Stimulated activated effector memory CD8-positive, alpha-beta T cell treated with anti-CD3 and anti-CD28 coated beads, Interleukin-12 subunit alpha, Interleukin-12 subunit beta, amount 100 ng/mL, for 72 hours (primary cell): Measurements from ENCODE around the gene VDAC1.
"Not testable (repeated sequence)": the region's sequence is repeated elsewhere in the genome, so short reads cannot be mapped to it uniquely, and the experiment has no call there.

Source experiments
- ATAC-seq: fragments of 150-1000 bp; cut with Tn5 transposase; 2 replicates; pipeline ENCODE4 v1.10.0; 2021
- DNase-seq, 2 donors: peaks; one replicate each; pipeline ENCODE4 v3.0.0; 2021 to 2022; ENCODE audit warnings: low spot score in 2 of 2
- H3K27ac Mint-ChIP-seq: one replicate; pipeline ENCODE4 v1.8.0; 2022; ENCODE audit warnings: mild to moderate bottlenecking, mixed read lengths
- H3K36me3 Mint-ChIP-seq: one replicate; pipeline ENCODE4 v1.8.0; 2022; ENCODE audit warnings: mild to moderate bottlenecking, mixed read lengths
- H3K4me1 Mint-ChIP-seq: one replicate; pipeline ENCODE4 v1.8.0; 2022; ENCODE audit warnings: mixed read lengths
- H3K4me3 Mint-ChIP-seq: one replicate; pipeline ENCODE4 v1.8.0; 2022; ENCODE audit warnings: mild to moderate bottlenecking, mixed read lengths
- H3K9me3 Mint-ChIP-seq: one replicate; pipeline ENCODE4 v1.8.0; 2022; ENCODE audit warnings: mixed read lengths

VDAC1 gene

DNA sequence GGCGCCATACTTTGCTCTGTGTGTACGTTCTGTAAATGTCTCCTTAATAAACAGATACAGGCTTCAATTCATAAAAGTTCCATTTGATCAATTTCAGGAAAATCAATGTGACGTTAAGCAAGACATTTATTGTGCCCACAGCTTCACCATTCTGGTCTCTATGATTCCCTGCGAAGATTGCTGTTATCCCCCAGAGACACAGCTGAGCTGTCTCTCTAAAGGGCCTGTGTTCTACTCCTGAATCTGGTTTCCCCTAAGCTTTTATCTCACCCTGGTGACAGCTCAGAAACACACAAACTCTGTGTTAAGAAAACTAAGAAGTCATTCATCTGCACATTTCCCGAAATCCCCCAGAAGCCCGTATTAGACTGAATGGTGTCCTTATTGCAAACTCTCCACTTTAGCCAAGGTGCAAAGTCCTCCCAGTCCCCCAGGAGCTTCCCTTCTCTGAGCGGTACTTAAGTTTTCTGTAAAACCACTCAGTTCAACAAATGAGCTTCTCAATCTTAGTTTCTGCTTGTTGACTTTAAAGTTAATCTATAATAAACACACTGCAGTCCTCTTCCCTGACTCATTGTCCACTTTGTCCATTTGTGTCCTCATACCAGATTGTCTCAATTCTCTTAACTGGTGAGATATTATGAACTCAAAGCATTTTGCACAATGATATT is 35.0 kb downstream of the VDAC1 start:
- H3K9me3 Mint-ChIP-seq, result no peaks in the 10 kb centered on the region
- no peak for DNase-seq

DNA sequence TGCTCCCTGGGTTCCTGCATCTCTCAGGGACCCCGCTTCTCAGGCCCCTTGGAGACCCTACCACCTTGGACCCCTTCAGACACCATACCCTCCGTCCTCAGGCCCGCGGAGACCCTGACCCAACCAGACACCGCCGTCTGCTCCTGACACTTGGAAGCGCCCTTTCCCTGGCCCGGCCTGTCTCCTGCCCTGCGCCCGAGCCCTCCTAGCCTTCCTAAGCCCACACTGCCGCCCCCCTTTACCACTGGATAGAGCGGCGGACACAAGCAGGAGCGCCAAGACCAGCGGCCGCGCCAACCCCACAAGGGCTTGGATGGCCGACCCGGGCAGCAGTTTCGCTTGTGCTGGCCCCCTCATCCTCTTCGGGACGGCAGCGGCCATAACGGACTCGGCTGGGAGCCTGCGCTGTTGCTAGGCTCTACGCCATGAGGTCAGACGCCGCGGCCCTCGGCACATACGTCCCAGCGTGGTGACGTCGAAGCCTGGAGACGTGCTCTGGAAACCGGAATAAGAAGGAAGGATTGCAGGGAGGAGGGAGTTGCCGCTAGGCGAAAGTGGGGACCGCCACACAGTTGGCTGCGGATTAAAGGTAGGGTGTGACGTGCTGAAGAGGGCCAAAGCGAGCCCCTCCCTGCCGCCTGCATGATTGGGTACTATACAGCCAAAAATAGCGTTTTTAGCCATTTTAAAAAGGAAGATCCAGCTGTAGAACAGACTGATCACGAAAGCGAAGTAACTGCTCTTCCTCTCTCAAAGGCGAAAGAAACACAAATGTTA is 36.4 kb downstream of the VDAC1 start, which contains the start of gene C5orf15:
C5orf15 (minus strand) TSS at position 422 of the 777 bp plus-strand sequence; CDS start at position 381, 41 bp downstream.
- DNase-seq (peak; percentile 77 to 93), ATAC-seq (peak; percentile 99)
- Mint-ChIP-seq H3K9me3 (no peaks in the 10 kb centered on the region), H3K4me1 (peaks cover 46% of the 10 kb centered on the region), H3K36me3 (peaks cover 58% of the 10 kb centered on the region), H3K4me3 (peak within 1 kb of the TSS; percentile 99), H3K27ac (peak within 1 kb of the TSS; percentile 99)

More for the DNA sequence above, 35.0 kb downstream of the VDAC1 start:
- peaks cover 72% of the 10 kb centered on the region for H3K36me3 Mint-ChIP-seq
- H3K4me3 Mint-ChIP-seq, result peak overlapping the region; percentile 99
- peaks cover 34% of the 10 kb centered on the region for H3K4me1 Mint-ChIP-seq
- ATAC-seq, result no peak
- peak overlapping the region; percentile 99 for H3K27ac Mint-ChIP-seq

DNA sequence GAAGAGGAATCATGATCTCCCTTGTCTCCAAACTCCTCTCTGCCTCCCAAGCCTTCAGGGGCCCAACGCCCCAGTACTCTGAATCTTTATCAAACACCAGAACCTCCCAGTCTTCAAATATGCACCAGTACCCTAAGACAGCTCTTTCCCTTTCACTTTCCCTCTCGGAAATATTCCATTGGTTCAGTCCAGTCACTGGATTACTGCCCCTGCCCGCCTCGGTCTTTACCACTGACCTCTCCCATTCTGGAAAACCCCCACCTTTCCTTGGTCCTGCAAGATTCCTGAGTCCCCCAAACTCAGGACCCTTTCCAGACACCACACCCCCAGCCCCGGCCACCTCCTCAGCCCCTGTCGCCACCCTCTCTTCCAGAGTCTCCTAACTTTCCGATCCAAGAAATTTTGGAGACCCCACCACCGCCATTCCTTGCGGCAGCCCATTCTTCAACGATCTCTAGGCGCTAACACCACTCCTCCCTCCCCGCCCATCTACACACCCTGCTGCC is 37.0 kb downstream of the VDAC1 start:
- no peaks in the 10 kb centered on the region for H3K9me3 Mint-ChIP-seq
- H3K4me3 Mint-ChIP-seq, result peak overlapping the region; percentile 99
- DNase-seq, result peak in 1 of 2 donors; percentile 8
- peaks cover 52% of the 10 kb centered on the region for H3K4me1 Mint-ChIP-seq
- peak; percentile 42 for ATAC-seq
- H3K27ac Mint-ChIP-seq, result peak overlapping the region; percentile 99
- H3K36me3 Mint-ChIP-seq, result peaks cover 51% of the 10 kb centered on the region

GRCh38 chr5:133967124-133967523 is 37.7 kb downstream of the VDAC1 start:
- Mint-ChIP-seq H3K4me1 (peaks cover 58% of the 10 kb centered on the region), H3K36me3 (peaks cover 45% of the 10 kb centered on the region), H3K27ac (peak overlapping the region; percentile 99), H3K4me3 (peak overlapping the region; percentile 99), H3K9me3 (no peaks in the 10 kb centered on the region)
- DNase-seq (no peak), ATAC-seq (no peak)

GRCh38 chr5:133966090-133966489 is 38.7 kb downstream of the VDAC1 start:
- Mint-ChIP-seq H3K9me3 (no peaks in the 10 kb centered on the region), H3K36me3 (peaks cover 35% of the 10 kb centered on the region), H3K4me1 (peaks cover 60% of the 10 kb centered on the region), H3K27ac (no peak overlapping the region), H3K4me3 (no peak overlapping the region)
- no peak for ATAC-seq
- DNase-seq, result no peak

- H3K4me3 Mint-ChIP-seq, result peak overlapping the region; percentile 13
- peaks cover 31% of the 10 kb centered on the region for H3K36me3 Mint-ChIP-seq
- ATAC-seq, result no peak
- H3K4me1 Mint-ChIP-seq, result peaks cover 60% of the 10 kb centered on the region
- DNase-seq, result no peak
- H3K9me3 Mint-ChIP-seq, result no peaks in the 10 kb centered on the region
- peak overlapping the region; percentile 59 for H3K27ac Mint-ChIP-seq
Measured at GRCh38 chr5:133963493-133964128, 41.2 kb downstream of the VDAC1 start.

DNA sequence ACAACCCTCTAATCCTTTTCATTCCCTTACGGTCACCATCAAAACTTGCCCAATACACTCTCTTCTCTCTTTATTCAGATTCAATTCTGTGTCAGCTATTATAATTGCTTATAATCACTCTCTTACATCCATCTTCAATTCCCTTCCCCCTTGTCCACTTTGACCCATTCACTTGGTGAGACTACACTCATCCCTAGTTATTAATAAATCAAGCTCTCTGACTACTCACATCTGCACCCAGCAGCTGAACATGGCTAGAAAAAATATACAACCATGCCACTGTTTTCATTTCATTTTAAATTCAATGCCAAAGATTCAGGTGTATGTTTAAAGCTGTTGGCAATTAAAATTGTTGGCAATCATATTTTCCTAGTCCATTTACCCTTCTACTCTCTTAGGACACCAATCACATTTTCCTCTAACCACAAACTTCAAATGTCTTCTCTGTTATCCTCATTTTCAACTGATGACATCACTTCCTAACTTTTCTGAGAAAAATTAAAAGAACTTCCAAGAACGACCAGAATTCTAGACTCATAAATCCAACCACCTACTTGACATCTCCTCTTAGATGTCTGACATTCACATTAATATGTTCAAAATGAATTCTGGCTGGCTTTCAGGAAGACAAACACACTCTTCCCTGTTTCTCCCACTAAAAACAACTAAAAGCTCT is 41.8 kb downstream of the VDAC1 start:
- Mint-ChIP-seq H3K9me3 (no peaks in the 10 kb centered on the region), H3K4me3 (peak overlapping the region; percentile 13), H3K4me1 (peaks cover 54% of the 10 kb centered on the region), H3K36me3 (peaks cover 31% of the 10 kb centered on the region), H3K27ac (peak overlapping the region; percentile 59)
- ATAC-seq (no peak), DNase-seq (no peak)

- Mint-ChIP-seq H3K4me1 (peaks cover 55% of the 10 kb centered on the region), H3K9me3 (no peaks in the 10 kb centered on the region), H3K36me3 (peaks cover 32% of the 10 kb centered on the region), H3K27ac (peak overlapping the region; percentile 59), H3K4me3 (peak overlapping the region; percentile 13)
- ATAC-seq, result no peak
- no peak for DNase-seq
Measured at GRCh38 chr5:133962131-133962530, 42.6 kb downstream of the VDAC1 start.

- Mint-ChIP-seq H3K36me3 (peaks cover 57% of the 10 kb centered on the region), H3K9me3 (no peaks in the 10 kb centered on the region), H3K4me1 (peaks cover 44% of the 10 kb centered on the region), H3K27ac (peak overlapping the region; percentile 68), H3K4me3 (no peak overlapping the region)
- ATAC-seq, result no peak
- DNase-seq, result no peak
Measured at GRCh38 chr5:133959643-133960042, 45.1 kb downstream of the VDAC1 start.

- no peak for DNase-seq
- peak overlapping the region; percentile 60 for H3K27ac Mint-ChIP-seq
- H3K4me3 Mint-ChIP-seq, result no peak overlapping the region
- peaks cover 26% of the 10 kb centered on the region for H3K4me1 Mint-ChIP-seq
- no peak for ATAC-seq
- no peaks in the 10 kb centered on the region for H3K9me3 Mint-ChIP-seq
- H3K36me3 Mint-ChIP-seq, result peaks cover 68% of the 10 kb centered on the region
Measured at GRCh38 chr5:133957591-133957990, 47.2 kb downstream of the VDAC1 start.

DNA sequence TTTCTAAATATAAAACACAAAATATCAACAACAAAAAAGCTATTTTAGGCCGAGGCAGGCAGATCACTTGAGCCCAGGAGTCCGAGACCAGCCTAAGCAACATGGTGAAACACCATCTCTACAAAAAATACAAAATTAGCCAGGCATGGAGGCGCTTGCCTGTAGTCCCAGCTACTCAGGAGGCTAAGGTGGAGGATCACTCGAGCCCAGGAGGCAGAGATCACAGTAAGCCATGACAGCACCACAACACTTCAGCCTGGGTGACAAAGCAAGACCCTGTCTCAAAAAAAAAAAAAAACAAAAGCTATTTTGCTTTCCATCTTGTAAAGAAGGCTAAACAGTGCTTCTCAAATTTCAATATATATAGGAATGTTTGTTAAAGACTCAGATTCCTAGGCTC is 47.7 kb downstream of the VDAC1 start:
- ATAC-seq (no peak), DNase-seq (no peak)

DNA sequence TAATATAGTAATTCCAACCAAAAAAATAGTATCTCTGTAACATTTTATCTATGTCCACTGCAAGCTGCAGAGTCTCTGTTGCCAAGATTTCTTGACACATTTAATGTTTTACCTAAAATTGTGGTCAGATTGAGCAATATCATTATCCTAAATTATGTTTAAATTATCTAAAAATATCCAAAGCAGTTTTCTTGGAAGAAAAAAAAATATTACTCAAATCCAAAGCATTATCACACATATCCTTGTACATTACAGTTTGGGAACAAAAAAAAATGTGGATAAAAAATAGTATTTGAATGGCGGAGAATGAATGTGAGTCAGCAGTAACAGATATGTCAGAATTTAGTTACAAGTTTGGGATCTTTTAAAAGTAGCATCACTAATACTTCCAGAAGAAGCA is 48.6 kb downstream of the VDAC1 start:
- not testable (repeated sequence) for DNase-seq, H3K27ac Mint-ChIP-seq, H3K9me3 Mint-ChIP-seq, ATAC-seq, H3K4me3 Mint-ChIP-seq
- peaks cover 20% of the 10 kb centered on the region for H3K4me1 Mint-ChIP-seq
- H3K36me3 Mint-ChIP-seq, result peaks cover 68% of the 10 kb centered on the region

More for the DNA sequence above, 47.7 kb downstream of the VDAC1 start:
- Mint-ChIP-seq H3K27ac (peak overlapping the region; percentile 60), H3K4me3 (no peak overlapping the region), H3K36me3 (peaks cover 68% of the 10 kb centered on the region), H3K9me3 (no peaks in the 10 kb centered on the region), H3K4me1 (peaks cover 21% of the 10 kb centered on the region)

DNA sequence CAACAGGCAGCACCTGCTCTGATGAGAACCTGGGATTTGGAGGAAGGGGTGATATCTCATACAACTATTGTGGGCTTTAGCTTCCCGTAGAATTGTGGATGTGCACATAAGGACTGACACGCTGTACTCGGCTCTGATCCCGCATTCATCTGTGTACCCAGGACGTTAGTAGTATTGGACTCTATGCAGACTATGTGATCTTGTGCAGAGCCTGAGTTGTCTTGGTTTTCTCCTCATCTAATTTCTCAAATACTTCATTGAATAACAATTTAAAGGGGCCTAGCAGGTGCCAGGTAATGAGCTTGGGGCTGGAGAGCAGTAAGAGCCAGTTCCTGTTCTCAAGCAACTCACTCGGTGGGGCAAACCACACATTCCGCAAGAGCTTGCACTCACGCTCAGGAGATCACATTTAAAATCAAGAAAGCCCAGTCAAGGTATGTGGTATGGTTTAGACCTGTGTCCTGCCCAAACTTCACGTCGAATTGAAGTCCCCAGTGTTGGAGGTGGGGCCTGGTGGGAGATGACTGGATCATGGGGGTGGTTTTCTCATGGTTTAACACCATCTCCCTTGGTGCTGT is 51.1 kb downstream of the VDAC1 start:
- Mint-ChIP-seq H3K36me3 (peaks cover 51% of the 10 kb centered on the region), H3K9me3 (no peaks in the 10 kb centered on the region), H3K4me3 (no peak overlapping the region), H3K27ac (no peak overlapping the region), H3K4me1 (peaks cover 9% of the 10 kb centered on the region)
- ATAC-seq (no peak), DNase-seq (no peak)

DNA sequence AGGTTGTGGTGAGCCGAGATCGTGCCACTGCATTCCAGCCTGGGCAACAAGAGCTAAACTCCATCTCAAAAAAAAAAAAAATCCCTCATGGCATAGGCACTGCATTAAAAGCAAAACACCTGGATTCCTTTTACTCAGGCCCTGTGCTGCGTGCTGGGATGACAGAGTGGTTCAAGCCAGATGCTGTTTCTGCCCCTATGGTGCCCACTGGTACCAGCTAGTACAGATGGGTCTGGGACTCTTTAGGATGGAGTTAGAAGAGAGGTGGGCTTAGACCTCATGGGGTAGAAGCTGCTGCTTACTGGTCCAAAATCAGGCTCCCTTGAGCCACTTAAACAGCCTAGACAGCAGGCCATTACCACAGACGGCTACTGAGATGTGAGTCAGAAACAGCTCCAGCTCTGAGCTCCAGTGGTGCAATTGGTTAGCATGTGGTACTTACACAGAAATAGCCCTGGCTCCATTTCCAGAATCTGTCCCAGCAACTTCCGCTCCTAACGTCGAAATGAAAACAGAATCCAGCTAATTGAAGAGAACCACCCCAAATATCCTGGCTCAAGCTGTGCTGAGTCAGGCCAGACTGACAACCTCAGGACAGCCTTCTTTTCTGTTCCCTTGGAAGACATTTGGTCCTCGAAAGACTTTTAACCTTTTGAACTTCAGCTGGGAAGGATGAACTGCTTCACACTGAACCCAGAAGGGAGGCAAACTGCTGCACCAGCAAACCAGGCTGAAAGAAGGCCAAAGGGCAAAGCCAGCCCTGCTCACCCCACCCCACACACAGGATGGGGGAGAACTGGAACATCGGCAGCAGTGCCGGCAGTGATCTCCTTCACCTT is 51.8 kb downstream of the VDAC1 start:
- Mint-ChIP-seq H3K36me3 (peaks cover 44% of the 10 kb centered on the region), H3K4me3 (no peak overlapping the region), H3K4me1 (peaks cover 8% of the 10 kb centered on the region), H3K27ac (no peak overlapping the region), H3K9me3 (no peaks in the 10 kb centered on the region)
- DNase-seq (no peak), ATAC-seq (no peak)
